ENCODE results near the gene MAST3. TPM values are rescaled to one million over a fixed set of nuclear protein-coding genes. Genes with fewer than 3 reads are reported as not detected.

The MAST3 gene
- total and polyA plus RNA-seq, 2 donors (not counting 1 experiment from before 2014, with no cell fraction given), result 43.5 to 85.5 TPM

- H3K27me3 ChIP-seq (replicated peaks in 1 of 4; ENCODE audit: control extremely low read depth in 1 of 4, control insufficient read depth in 3 of 4, insufficient read depth in 4 of 4, low read length in 3 of 4), result no peaks in the 10 kb centered on the region
- CTCF ChIA-PET, result no interaction called here
- peaks cover 22 to 34% of the 10 kb centered on the region in 2 donors for H3K4me1 ChIP-seq (ENCODE audit: control insufficient read depth in 2 of 2, insufficient read depth in 2 of 2, low read length in 2 of 2)
- Mint-ChIP-seq H3K4me3 (no peak overlapping the region), H3K4me1 (peaks cover 32% of the 10 kb centered on the region), H3K27ac (no peak overlapping the region), H3K27me3 (no peaks in the 10 kb centered on the region), H3K9me3 (ENCODE audit: insufficient read depth) (peaks cover 8% of the 10 kb centered on the region)
- no peak for DNase-seq
- intact Hi-C loops (cut with micrococcal nuclease), result no loop called here
- H3K9me3 ChIP-seq (ENCODE audit: control extremely low read depth in 1 of 3, control insufficient read depth in 2 of 3, insufficient read depth in 1 of 3, low read length in 2 of 3), result no peaks in the 10 kb centered on the region
- no peaks in the 10 kb centered on the region for H3K36me3 ChIP-seq (replicated peaks in 1 of 2; ENCODE audit: control extremely low read depth in 1 of 2, control insufficient read depth in 1 of 2, extremely low read depth in 1 of 2, insufficient read depth in 2 of 2, low read length in 1 of 2)
- H3K4me2 ChIP-seq (replicated peaks; ENCODE audit: low read depth, low read length, poor library complexity, severe bottlenecking), result no peak overlapping the region
- TF ChIP-seq CTCF (IDR thresholded peaks at IDR 0.05) (no peak), EZH2 (IDR thresholded peaks at IDR 0.05; ENCODE audit: borderline replicate concordance, insufficient read depth, low read depth, low read length, poor library complexity, severe bottlenecking) (no peak)
- no peak overlapping the region for H3K4me3 ChIP-seq (ENCODE audit: control extremely low read depth in 1 of 5, extremely low read depth in 1 of 5, insufficient read depth in 1 of 5, low read depth in 2 of 5, low read length in 4 of 5)
- 90% methylated on average over 8 of the region's 8 CpGs for WGBS (ENCODE audit: insufficient coverage)
- no peak overlapping the region for H3K27ac ChIP-seq (ENCODE audit: low read length in 2 of 2)
- no peak overlapping the region for H2AFZ ChIP-seq (ENCODE audit: insufficient read depth, low read depth, low read length, poor library complexity, severe bottlenecking)
- H3K9ac ChIP-seq (ENCODE audit: low read length), result no peak overlapping the region
- no peak for ATAC-seq (ENCODE audit: low read depth)
- H3K79me2 ChIP-seq (ENCODE audit: control insufficient read depth, insufficient read depth, low read length), result peaks cover 24% of the 10 kb centered on the region
- no peaks in the 10 kb centered on the region for H4K20me1 ChIP-seq (ENCODE audit: control insufficient read depth, insufficient read depth, low read length, poor library complexity, severe bottlenecking)
- POLR2A ChIA-PET, result no interaction called here
Measured at GRCh38 chr19:18083929-18084684, 13.5 kb upstream of the MAST3 start.
